Transverse colon (tissue), 4 donors: ENCODE data around the gene SLC25A25. TPM values are rescaled to one million over a fixed set of nuclear protein-coding genes. Genes with fewer than 3 reads are reported as not detected.

Experiments used
- DNase-seq: peaks from one replicate; pipeline ENCODE4 v3.0.0-alpha.2; 2019
- H3K27ac ChIP-seq, 4 donors: fragments of 200-600 bp; sonication (generic); 2 replicates each; pipeline ENCODE4 v1.5.1; 2016 to 2018; ENCODE audit warnings: inconsistent platforms in 4 of 4
- H3K27me3 ChIP-seq: fragments of 200-600 bp; sonication (generic); 2 replicates; pipeline ENCODE4 v1.5.1; 2017; ENCODE audit warnings: inconsistent platforms
- H3K36me3 ChIP-seq, 4 donors: fragments of 200-600 bp; sonication (generic); 2 replicates each; pipeline ENCODE4 v1.5.1; 2017 to 2019; ENCODE audit warnings: inconsistent platforms in 4 of 4
- H3K4me1 ChIP-seq, 4 donors: fragments of 200-600 bp; sonication (generic); 2 replicates each; pipeline ENCODE4 v1.5.1; 2017 to 2020; ENCODE audit warnings: inconsistent platforms in 4 of 4
- H3K4me3 ChIP-seq, 4 donors: fragments of 200-600 bp; sonication (generic); 1 replicate in 1 of 4; 2 replicates in 3 of 4; pipeline versions ENCODE4 v1.5.1 to v1.6.1; 2017 to 2019; ENCODE audit warnings: inconsistent platforms in 4 of 4
- H3K9me3 ChIP-seq, 2 donors: fragments of 200-600 bp; sonication (generic); 2 replicates each; pipeline ENCODE4 v1.5.1; 2017 to 2019; ENCODE audit warnings: inconsistent platforms in 2 of 2
- EP300 ChIP-seq: sonication (generic); formaldehyde crosslinking; IDR thresholded peaks from one replicate; pipeline ENCODE4 v1.6.1; 2017; ENCODE audit warnings: antibody characterized with exemption, low read depth
- POLR2A ChIP-seq: fragments of 450-650 bp; IDR thresholded peaks from one replicate; pipeline ENCODE4 v1.6.1; 2016; ENCODE audit warnings: antibody characterized with exemption, mild to moderate bottlenecking, moderate library complexity
- POLR2AphosphoS5 ChIP-seq, 3 donors: sonication (generic); formaldehyde crosslinking; IDR thresholded peaks; one replicate each; pipeline ENCODE4 v1.6.1; 2016; ENCODE audit warnings: antibody characterized with exemption in 3 of 3
- WGBS, 2 donors: methylation state at CpG; one replicate each; pipeline ENCODE4 v1.1.5; 2018; ENCODE audit warnings: low coverage in 1 of 2; 5-methylcytosine and 5-hydroxymethylcytosine counted together
- in situ Hi-C, 4 donors: fragments of 200-750 bp; cut with MboI; loops; one replicate each; pipeline versions ENCODE4 v1.15.0 to v1.15.1; 2017; ENCODE audit warnings: low sequenced_read_pairs in 3 of 4, low pct_ligation_motif_present in 1 of 4, low pct_unique_long_range_greater_than_20kb in 1 of 4
- intact Hi-C: fragments of 100-400 bp; cut with DNase I; formaldehyde crosslinking; loops from one replicate; pipeline ENCODE4 v1.15.1; 2023; ENCODE audit warnings: low total_unique reads
- total RNA-seq, 4 donors: library from RNA; depleted of rRNA; stranded (reverse); fragments of >200 nt; gene quantifications; one replicate each; pipeline ENCODE4 v1.1.0, GENCODE V29; 2016
- TF ChIP-seq, protein P1 (sequence below), 5 experiments: fragments of 200-600 bp in 3 of 5; fragments of 450-650 bp in 2 of 5; sonication (generic) in 3 of 5; IDR thresholded peaks; 1 replicate in 2 of 5; 2 replicates in 3 of 5; pipeline ENCODE4 v1.5.1; 2016 to 2017; ENCODE audit warnings: antibody characterized with exemption in 5 of 5, inconsistent platforms in 3 of 5, mild to moderate bottlenecking in 2 of 5, moderate library complexity in 1 of 5

The SLC25A25 gene
- total RNA-seq, 4 donors from 2014 or later = 25.5 to 35.5 (median 32.5) TPM

- Histone ChIP-seq H3K4me1 (peaks cover 28 to 54% (median 49%) of the 10 kb centered on the region in 4 donors), H3K9me3 (no peaks in the 10 kb centered on the region), H3K27ac (no peak overlapping the region), H3K27me3 (no peaks in the 10 kb centered on the region), H3K4me3 (no peak overlapping the region), H3K36me3 (peaks cover 0 to 38% (median 19%) of the 10 kb centered on the region in 4 donors)
- intact Hi-C loops = no loop called here
- TF ChIP-seq POLR2AphosphoS5 (IDR thresholded peaks at IDR 0.05) = no peak
- no peak for TF ChIP-seq EP300
- no peak for TF ChIP-seq POLR2A
- TF ChIP-seq, protein P1, sequence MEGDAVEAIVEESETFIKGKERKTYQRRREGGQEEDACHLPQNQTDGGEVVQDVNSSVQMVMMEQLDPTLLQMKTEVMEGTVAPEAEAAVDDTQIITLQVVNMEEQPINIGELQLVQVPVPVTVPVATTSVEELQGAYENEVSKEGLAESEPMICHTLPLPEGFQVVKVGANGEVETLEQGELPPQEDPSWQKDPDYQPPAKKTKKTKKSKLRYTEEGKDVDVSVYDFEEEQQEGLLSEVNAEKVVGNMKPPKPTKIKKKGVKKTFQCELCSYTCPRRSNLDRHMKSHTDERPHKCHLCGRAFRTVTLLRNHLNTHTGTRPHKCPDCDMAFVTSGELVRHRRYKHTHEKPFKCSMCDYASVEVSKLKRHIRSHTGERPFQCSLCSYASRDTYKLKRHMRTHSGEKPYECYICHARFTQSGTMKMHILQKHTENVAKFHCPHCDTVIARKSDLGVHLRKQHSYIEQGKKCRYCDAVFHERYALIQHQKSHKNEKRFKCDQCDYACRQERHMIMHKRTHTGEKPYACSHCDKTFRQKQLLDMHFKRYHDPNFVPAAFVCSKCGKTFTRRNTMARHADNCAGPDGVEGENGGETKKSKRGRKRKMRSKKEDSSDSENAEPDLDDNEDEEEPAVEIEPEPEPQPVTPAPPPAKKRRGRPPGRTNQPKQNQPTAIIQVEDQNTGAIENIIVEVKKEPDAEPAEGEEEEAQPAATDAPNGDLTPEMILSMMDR (IDR thresholded peaks at IDR 0.05) = no peak
- in situ Hi-C loops = loop anchor here in 1 of 4 donors (25.0 kb wide), 1 partner anchor 140 kb away; no protein-coding TSS in a partner anchor
- DNase-seq = no peak
- WGBS, 2 donors = 90 to 100% methylated on average over 1 to 13 of the region's 13 CpGs
These were observed 34.2 kb downstream of the SLC25A25 start for GRCh38 chr9:128102196-128102595.

DNA sequence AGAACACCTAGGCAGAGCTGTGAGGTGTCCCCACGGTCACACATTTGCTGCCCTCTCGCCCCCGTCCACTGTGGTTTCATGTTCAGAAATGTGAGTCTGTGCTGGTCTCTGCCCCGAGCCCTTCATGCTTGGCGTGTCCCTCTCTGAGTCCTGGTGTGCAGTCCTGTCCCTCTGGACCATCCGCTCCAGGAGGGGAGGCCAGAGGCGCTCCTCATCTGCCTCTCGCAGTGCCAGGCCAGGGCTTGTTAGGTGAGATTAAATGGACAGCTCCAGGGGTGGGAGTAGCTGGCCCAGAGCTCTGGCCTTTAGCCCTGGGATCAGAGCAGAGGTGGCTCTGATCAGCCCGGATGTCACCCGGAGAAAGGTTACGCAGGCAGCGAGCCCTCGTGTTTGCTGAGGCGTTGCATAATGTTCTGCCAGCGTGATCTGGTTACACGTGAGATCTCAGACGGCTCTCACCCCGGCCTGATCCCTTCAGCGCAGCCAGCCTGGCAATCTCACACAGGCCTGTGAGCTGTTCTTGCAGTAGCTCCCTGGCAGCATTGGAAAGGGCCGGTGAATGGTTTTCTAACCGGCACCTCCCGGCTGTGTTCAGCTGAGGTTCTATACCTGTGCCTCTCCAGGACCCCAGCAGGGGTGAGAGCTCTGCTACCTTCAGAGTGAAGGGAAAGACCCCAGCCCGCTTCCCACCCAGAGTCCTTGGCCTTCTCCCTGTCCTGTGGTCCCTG is 35.0 kb downstream of the SLC25A25 start:
- 90% methylated on average over 23 of the region's 23 CpGs; no CpG with 5 or more reads in 1 of the 2 donors for WGBS, 2 donors
- Histone ChIP-seq H3K4me1 (peaks cover 22 to 46% (median 41%) of the 10 kb centered on the region in 4 donors), H3K4me3 (no peak overlapping the region), H3K27ac (peak overlapping the region in 3 of 4 donors; percentile 61 to 76 (median 70)), H3K27me3 (no peaks in the 10 kb centered on the region), H3K9me3 (no peaks in the 10 kb centered on the region), H3K36me3 (peaks cover 0 to 43% (median 24%) of the 10 kb centered on the region in 4 donors)
- TF ChIP-seq, protein P1 (IDR thresholded peaks at IDR 0.05) = no peak
- TF ChIP-seq POLR2A = peak; percentile 12
- DNase-seq = no peak
- in situ Hi-C loops = loop anchor here in 1 of 4 donors (25.0 kb wide), 1 partner anchor 141 kb away; no protein-coding TSS in a partner anchor
- intact Hi-C loops = no loop called here

DNA sequence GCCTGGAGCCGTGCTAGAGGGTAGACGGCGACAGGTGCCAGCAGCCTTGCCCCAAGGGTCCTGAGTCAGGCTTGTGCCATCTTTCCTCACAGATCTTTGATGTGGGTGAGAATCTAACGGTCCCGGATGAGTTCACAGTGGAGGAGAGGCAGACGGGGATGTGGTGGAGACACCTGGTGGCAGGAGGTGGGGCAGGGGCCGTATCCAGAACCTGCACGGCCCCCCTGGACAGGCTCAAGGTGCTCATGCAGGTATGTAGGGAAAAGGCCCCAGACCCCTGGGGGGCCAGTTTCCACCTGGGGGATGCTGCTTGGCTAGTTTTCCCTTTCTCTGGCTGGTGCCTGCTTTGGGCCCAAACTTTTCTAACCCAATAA is 35.5 kb downstream of the SLC25A25 start:
- DNase-seq = no peak
- in situ Hi-C loops = loop anchor here in 1 of 4 donors (25.0 kb wide), 1 partner anchor 141 kb away; no protein-coding TSS in a partner anchor
- TF ChIP-seq, protein P1 (IDR thresholded peaks at IDR 0.05) = peak in 3 of 5 experiments; percentile 21 to 36 (median 24)
- TF ChIP-seq POLR2A = no peak
- Histone ChIP-seq H3K4me1 (peaks cover 23 to 47% (median 41%) of the 10 kb centered on the region in 4 donors), H3K27me3 (no peaks in the 10 kb centered on the region), H3K4me3 (no peak overlapping the region), H3K27ac (peak overlapping the region; percentile 61 to 76 (median 72)), H3K36me3 (peaks cover 0 to 43% (median 24%) of the 10 kb centered on the region in 4 donors), H3K9me3 (no peaks in the 10 kb centered on the region)
- intact Hi-C loops = no loop called here
- WGBS, 2 donors = 56% methylated on average over 8 of the region's 8 CpGs; no CpG with 5 or more reads in 1 of the 2 donors

- TF ChIP-seq EP300 (no peak), POLR2A (peak; percentile 24), POLR2AphosphoS5 (IDR thresholded peaks at IDR 0.05) (peak in 2 of 3 donors; percentile 29 to 56)
- TF ChIP-seq, protein P1 (IDR thresholded peaks at IDR 0.05) = peak in 1 of 5 experiments; percentile 33
- H3K27ac ChIP-seq = peak overlapping the region; percentile 61 to 76 (median 72)
- DNase-seq = peak; percentile 73
- intact Hi-C loops = no loop called here
- H3K4me3 ChIP-seq = no peak overlapping the region
- no peaks in the 10 kb centered on the region for H3K9me3 ChIP-seq
- 46% methylated on average over 6 of the region's 6 CpGs; no CpG with 5 or more reads in 1 of the 2 donors for WGBS, 2 donors
- no peaks in the 10 kb centered on the region for H3K27me3 ChIP-seq
- H3K4me1 ChIP-seq = peaks cover 24 to 47% (median 41%) of the 10 kb centered on the region in 4 donors
- in situ Hi-C loops = loop anchor here in 1 of 4 donors (25.0 kb wide), 1 partner anchor 142 kb away; no protein-coding TSS in a partner anchor
- H3K36me3 ChIP-seq = peaks cover 0 to 43% (median 24%) of the 10 kb centered on the region in 4 donors
These were observed 36.2 kb downstream of the SLC25A25 start for GRCh38 chr9:128104171-128104618.
